A549 treated with dexamethasone at 1 μM for 4 hours (cell line): ENCODE data around the gene CCDC200. TPM values are rescaled to one million over a fixed set of nuclear protein-coding genes. Genes with fewer than 3 reads are reported as not detected.

ENCODE experiments used
- total RNA-seq: library from RNA; stranded (reverse); fragments of 200-300 nt; extraction: Qiagen RNA extraction; gene quantifications from 5 replicates; pipeline ENCODE4 v1.2.3, GENCODE V29; 2022

CCDC200 gene
- 0.14 TPM in 1 of 5 replicates, not detected in the others for total RNA-seq

GRCh38 chr17:43228020-43228782 lies at the start of gene CCDC200:
CCDC200 (minus strand) TSS chr17:43228623; CDS start chr17:43228554, 69 bp downstream.

GRCh38 chr17:43233877-43234276 lies 5.5 kb upstream of the CCDC200 start, which contains the start of gene RNU2-1:
RNU2-1 (minus strand) TSS chr17:43233977.

GRCh38 chr17:43211480-43212402 lies 16.7 kb downstream of the CCDC200 start, which contains the start of gene TMEM106A:
TMEM106A (plus strand) TSS chr17:43211875; CDS start chr17:43213042, 1,167 bp downstream.

Other genes starting within 250 kb of the CCDC200 start
- 0.71 to 1.1 TPM (median 0.84 TPM) in 5 replicates for gene PTGES3L, start 248.5 kb downstream of the CCDC200 start, total RNA-seq
- 17.8 to 22.8 TPM (median 21.4 TPM) in 5 replicates for gene RUNDC1, start 248.1 kb downstream of the CCDC200 start, total RNA-seq
- gene RPL27, start 230.2 kb downstream of the CCDC200 start, total RNA-seq: 2,696 to 3,813 TPM (median 2,782 TPM) in 5 replicates
- gene IFI35, start 221.8 kb downstream of the CCDC200 start, total RNA-seq: 16.3 to 18.6 TPM (median 17.6 TPM) in 5 replicates
- 208 to 244 TPM (median 229 TPM) in 5 replicates for gene VAT1, start 206.2 kb downstream of the CCDC200 start, total RNA-seq
- 0.11 to 0.21 TPM (median 0.13 TPM) in 5 replicates for gene RND2, start 203.4 kb downstream of the CCDC200 start, total RNA-seq
- 21.7 to 30.5 TPM (median 27.9 TPM) in 5 replicates for gene BRCA1, start 103.3 kb downstream of the CCDC200 start, total RNA-seq
- 33.4 to 45.1 TPM (median 40.7 TPM) in 5 replicates for gene NBR1, start 57.4 kb downstream of the CCDC200 start, total RNA-seq
- gene TMEM106A, start 16.7 kb downstream of the CCDC200 start, total RNA-seq: 0.63 to 1.5 TPM (median 1.1 TPM) in 5 replicates
- not detected in 5 replicates for gene RNU2-1, start 5.4 kb upstream of the CCDC200 start, total RNA-seq
- 19.0 to 28.9 TPM (median 24.5 TPM) in 5 replicates for gene ARL4D, start 170.4 kb upstream of the CCDC200 start, total RNA-seq